HK-2 (cell line): Measurements from ENCODE around the gene TFG.

Experiments used
- DNase-seq: peaks from one replicate; pipeline ENCODE4 v3.0.0-alpha.2; 2018; ENCODE audit not compliant: unreplicated experiment

TFG gene

GRCh38 chr3:100798012-100798411 is 88.7 kb downstream of the TFG start:
- no peak for DNase-seq
